Measurements from ENCODE around the gene TIMP2.
"Not testable (repeated sequence)": the region's sequence is repeated elsewhere in the genome, so short reads cannot be mapped to it uniquely, and the experiment has no call there.

TIMP2 gene

DNA sequence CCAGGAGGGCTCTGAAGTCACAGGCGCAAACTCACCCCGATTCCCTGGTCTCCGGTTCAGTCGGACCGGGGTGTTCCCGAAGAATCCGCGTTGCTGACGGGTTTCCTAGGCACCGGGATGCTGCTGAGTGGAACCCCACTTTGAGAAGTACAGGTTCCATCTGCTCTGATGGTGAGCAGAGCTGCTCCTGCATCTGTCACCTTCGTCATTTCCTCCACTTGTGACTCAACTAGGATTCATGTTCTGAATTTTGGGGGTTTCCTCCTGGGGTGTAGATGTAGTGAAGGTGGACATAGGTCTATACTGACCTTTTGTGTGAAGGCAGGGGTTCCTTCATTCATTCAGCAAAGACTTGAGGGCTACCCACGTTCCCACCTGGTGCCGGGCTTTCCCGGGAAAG lies 29.5 kb upstream of the TIMP2 start:
- no peak for DNase-seq

DNA sequence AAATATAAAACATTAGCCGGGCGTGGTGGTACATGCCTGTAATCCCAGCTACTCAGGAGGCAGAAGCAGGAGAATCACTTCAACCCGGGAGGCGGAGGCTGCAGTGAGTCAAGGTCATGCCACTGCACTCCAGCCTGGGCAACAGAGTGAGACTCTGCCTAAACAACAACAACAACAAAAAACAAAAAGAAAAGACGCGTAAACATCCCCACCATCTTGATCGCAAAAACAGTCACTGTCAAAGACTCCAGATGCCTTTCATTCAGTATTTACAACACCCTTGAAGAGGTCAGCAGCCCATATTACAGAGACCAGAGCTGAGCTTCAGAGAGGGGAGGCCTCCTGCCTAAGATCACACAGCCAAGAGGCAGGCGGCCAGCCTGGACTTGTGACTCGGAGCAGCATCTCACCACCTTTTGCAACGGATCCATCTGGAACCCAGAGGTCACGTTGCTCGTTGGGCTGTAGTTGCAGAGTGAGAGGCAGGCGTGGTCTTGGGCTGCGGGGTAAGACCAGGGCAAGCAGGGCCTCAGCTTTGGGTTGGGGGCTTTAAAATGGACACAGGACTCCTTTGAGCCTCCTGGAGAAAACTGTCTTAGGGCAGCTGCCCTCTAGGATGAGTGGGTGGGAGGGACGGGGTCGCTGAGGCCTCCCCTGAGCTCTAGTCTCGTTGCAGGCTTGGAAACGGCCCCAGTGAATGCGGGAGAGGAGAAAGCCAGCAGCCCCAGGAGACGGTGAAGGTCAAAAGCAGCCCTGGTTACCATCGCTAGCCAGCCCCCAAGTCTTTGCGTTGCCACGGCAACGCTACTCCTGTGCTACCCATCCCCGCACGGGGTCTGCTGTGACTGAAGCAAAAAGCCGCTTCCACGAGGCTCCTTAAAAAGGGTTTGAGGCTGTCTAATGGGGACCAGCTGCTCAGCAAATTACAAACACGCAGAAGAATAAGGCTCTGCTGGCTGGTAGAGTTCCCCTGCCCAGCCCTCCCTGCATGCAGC lies 28.5 kb upstream of the TIMP2 start:
- DNase-seq, result no peak

DNA sequence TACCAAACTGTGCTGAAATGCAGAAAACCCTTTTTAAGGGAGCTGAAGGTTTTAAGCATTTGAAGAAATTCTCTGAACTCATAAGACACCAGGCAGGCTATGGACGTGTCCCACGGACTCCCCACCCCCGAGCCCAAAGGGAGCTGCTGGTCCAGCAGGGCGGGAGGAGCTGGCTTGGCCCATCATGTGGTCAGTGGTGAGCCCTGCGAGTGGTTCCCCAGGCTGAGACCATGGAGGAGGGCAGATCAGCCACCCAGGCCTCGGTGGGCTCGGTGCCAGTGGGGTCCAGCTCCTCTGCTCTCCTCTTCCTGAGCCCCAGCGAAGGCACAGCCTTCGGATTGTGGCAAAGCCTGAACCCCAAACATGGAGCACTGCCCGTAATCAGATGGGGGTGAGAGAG lies 27.5 kb upstream of the TIMP2 start:
- DNase-seq, result no peak

DNA sequence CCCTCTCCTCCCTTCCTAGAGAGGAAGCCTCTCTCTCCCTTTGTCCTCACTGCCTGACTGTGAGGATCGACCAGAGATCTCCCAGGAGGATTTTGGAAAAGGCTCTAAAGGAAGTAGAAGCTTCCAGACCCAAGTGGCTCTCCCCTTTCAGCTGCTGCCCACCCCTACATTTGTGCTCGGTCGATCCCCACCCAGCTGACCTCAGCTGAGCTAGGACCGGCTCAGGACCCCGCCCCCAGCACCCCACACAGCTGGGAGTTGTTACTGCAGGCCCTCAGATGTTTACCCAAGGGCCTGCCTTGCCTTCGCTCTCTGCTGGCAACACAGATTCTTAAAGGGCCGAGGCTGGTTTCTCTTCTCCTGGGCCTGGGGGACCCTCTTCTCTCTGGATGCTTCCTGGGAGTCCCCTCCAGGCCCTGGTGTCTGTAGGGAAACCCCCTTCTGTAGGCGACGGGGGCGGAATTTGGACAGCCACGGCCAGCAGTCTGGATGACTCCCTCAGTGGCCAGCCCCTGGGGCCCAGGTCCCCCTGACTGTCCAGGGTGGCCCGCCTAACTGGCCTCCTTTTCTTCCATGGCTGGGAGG lies 26.9 kb upstream of the TIMP2 start:
- DNase-seq, result no peak

DNA sequence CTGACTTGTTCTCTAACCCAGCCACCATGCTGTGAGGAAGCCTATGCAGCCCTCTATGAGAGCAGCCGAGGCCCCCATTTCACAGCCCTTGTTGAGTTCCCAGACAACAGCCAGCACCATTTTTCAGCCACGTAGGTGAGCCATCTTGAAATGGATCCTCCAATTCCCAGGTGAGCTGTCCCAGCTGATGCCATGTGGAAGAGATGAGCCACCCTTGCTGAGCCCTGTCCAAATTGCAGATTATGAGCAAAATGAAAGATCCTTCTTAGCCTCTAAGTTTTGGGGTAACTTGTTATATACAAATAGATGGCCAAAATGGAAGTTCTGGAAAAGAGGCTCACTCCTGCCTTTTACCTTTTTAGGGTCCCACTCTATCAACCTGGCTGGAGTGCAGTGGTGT lies 25.7 kb upstream of the TIMP2 start:
- no peak for DNase-seq

DNA sequence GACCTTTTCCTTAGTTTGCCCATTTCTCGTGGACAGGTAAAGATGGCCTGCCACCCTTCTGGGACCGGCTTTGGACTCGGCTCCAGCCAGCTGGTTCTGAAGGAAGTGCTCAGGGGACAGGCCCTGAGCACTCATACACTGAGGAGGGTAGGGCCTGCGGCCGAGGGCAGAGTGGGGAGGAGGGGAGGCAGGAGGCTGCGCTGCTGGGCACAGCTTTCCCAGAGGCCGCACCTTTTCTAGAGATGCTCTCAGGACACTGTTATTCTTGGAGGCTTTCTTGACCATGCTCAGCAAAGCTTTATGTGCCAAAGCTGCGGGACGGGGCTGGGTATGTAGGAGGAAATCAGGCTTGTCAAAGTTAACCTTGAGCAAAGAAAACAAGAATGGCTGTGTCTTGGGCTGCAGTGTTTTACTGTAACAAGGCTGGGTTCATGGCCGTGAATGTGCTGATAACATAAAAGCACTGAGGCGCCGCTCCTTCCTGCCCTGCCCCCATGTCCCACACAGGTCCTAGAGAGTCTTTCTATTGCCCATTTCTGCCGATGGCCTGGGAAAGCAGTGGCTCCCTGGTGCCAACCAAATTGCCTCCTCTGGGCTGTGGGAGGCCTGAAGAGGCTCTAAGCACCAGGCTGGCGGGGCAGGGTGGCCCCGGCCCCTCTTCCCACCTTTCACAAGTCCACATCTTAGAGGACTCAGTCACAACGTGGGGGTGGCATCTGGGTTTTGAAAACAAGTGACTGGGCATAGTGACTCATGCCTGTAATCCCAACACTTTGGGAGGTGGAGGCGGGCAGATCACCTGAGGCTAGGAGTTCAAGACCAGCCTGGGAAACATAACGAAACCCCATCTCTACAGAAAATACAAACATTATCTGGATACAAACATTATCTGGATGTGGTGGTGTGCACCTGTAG lies 22.3 kb upstream of the TIMP2 start:
- no peak for DNase-seq

DNA sequence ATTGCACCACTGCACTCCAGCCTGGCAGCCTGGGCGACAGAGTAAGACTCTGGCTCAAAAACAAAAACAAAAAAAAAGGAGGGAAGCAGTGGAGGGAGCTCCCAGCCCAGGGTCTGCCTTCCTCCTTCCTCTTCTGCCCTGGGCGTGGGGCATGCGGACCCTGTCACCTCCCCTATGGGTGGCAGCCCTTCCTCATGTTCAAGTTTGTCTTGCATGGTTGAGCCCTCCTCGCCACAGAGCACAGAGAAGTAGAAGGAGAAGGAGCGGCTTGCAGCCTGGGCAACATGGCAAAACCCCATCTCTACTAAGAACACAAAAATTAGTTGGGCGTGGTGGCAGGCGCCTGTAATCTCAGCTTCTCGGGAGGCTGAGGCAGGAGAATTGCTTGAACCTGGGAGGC lies 21.4 kb upstream of the TIMP2 start:
- DNase-seq, result no peak

DNA sequence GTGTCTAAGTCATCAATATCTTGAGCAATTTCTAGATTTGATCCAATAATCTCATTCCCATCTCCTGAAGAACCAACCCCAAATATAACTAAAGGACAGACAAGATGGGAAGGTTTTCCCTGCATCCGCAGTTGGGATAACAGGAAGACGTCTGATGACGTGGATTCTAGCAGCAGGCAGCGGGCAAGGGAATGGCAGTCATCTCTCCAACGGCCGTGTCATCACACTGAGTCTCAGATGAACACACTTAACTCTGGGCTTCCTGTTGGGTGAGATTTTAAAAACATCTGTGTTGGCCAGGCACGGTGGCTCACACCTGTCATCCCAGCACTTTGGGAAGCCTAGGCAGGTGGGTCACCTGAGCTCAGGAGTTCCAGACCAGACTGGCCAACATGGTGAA lies 20.9 kb upstream of the TIMP2 start:
- DNase-seq, result no peak

DNA sequence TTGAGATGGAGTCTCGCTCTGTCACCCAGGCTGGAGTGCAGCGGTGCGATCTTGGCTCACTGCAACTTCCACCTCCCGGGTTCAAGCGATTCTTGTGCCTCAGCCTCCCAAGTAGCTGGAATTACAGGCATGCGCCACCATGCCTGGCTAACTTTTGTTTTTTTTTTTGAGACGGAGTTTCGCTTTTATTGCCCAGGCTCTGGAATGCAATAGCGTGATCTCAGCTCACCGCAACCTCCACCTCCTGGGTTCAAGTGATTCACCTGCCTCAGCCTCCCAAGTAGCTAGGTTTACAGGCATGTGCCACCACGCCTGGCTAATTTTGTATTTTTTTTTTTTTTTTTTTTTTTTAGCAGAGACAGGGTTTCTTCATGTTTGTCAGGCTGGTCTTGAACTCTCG lies 20.3 kb upstream of the TIMP2 start:
- not testable (repeated sequence) for DNase-seq

DNA sequence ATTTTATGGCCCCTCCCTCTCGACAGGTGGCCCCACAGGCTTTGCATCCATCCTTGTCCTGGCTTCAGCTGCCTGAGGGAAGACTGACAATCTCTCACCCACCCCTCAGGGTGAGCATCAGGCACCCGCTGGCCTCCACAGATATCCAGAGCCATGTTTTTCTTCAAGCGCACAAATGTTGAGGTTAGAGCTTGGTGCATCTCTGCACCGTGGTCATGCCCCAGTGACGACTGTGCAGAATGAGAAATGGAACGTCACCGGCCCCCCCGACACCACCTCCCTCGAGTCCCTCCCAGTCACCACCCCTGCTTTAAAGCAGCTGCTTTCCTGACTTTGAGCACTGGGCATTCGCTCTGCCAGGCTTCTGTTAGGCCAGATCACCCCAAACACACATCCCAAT lies 19.8 kb upstream of the TIMP2 start:
- no peak for DNase-seq

DNA sequence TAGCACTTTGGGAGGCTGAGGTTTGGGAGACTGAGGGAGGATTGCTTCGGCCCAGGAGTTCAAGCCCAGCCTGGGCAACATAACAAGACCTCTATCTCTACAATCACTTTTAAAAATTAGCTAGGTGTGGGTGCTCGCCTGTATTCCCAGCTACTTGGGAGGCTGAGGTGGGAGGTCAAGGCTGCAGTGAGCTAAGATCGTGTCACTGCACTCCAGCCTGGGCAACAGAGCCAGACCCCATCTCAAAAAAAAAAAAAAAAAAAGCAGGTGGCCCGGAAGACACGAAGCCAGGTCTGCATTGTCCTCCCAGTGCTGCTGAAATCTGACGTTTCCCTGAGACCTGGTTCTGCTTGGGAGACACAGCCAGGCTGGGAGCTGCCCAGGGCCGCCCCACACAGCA lies 18.8 kb upstream of the TIMP2 start:
- DNase-seq, result no peak

DNA sequence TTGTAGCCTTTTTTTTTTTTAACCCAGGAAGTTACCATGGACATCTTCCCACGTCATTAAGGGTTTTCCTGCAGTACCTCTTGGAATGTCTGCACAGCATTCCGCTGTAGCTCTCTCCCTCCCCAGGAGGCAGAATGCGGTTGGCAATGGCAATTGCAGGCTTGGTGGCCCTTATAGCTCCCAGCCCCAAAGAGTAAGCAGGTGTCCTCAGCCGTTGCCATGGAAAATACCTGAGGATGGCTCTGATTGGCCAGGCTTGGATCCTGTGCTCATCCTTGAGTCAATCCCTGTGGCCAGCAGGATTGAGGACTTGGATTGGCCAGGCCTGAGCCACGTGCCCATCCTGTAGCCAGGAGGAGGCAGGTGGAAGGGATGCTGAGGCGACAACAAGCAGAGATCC lies 15.5 kb upstream of the TIMP2 start:
- DNase-seq, result no peak

DNA sequence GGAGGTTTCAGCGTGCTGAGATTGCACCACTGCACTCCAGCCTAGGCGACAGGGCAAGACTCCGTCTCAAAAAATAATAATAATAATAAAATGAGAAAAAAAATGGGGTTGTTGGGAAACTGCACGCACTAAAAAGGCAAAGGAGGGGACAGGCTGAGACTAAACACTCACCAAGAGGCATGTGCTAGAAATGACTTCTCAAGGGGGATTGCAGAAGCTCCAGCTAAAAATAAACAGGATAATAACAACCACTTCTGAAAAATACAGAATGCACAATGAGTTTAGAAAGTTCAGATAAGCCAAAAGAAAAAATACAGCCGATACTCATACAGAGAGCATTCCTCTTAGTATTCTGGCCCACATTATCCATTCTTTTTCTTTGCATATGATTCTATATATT lies 15.1 kb upstream of the TIMP2 start:
- DNase-seq, result no peak

DNA sequence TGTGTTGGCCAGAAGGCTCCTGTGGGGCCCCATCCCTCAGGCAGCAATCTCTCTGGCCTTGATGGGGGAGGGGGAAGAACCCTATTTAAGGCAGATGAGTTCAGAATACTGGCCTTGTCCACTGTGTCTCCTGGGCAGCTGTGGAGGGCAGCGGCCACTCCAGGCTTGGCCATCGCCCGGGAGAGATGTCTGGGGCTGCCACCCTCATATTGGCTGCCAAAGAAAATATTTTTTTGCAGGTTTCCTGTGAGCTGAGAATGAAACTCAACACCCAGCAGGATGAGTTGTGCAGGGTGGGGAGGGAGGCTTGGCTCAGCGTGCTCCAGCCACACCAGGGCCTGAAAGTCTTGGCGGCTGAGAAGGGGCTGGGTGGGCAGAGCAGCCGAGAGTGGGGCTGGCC lies 14.4 kb upstream of the TIMP2 start:
- DNase-seq, result no peak

DNA sequence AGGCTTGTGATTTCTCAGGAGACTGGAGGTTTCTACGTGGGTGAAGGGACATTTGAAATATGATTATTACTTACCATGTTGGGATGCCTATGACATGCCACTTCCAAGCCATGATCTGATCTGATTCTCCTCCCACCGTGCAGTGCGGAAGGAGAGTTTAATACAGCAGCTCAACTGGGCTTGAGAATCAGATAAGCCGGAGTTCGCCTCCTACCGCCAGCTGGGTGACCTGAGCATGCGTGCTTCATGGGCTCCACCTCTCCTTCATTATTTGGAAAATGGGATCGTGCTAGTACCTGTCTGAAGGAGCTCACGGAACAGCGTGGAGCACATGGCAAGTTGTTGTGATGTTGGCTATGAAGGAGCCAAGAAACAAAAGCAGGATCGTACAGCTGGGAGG lies 12.4 kb upstream of the TIMP2 start:
- no peak for DNase-seq

DNA sequence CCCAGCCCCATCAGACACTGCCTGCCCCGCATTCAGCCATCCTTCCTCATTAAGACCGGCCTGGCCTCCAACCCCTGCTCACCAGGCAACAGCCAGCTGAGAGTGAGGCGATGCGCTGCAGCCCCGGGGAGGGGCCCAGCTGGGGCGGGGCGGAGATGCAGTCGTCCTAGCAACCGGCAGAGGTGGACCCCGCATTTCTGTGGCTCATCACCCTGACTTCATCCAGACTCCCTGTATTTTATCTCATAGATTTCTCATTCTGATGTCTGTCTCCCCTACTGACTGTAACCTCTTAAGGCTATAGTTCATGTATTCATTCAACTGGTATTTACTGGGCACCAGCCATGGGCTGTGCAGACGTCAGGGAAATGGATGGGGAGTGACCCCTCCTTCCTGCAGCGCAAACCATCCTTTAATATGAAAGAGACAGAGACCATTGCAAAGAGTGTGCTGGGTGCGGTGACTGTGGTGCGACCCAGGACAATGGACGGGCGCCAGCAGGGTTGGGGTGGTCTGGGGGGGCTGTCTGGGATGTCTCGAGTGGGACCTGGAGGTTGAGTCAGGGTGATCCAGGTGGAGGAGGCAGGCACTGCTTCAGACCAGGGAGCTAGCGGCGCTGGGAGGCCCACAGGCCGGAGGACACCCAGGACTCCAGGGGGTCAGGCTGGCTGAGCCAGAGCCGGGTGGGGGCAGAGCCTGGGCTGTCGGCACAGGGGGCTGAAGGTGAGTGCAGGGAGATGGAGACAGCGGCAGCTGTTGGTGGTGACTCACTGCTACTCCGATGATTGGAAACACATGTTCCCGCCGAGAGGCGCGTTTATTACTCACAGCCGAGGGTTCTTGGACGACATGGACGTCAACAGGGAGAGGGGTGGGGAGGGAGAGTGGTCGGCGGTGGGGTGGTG lies 10.5 kb upstream of the TIMP2 start:
- DNase-seq, result no peak

DNA sequence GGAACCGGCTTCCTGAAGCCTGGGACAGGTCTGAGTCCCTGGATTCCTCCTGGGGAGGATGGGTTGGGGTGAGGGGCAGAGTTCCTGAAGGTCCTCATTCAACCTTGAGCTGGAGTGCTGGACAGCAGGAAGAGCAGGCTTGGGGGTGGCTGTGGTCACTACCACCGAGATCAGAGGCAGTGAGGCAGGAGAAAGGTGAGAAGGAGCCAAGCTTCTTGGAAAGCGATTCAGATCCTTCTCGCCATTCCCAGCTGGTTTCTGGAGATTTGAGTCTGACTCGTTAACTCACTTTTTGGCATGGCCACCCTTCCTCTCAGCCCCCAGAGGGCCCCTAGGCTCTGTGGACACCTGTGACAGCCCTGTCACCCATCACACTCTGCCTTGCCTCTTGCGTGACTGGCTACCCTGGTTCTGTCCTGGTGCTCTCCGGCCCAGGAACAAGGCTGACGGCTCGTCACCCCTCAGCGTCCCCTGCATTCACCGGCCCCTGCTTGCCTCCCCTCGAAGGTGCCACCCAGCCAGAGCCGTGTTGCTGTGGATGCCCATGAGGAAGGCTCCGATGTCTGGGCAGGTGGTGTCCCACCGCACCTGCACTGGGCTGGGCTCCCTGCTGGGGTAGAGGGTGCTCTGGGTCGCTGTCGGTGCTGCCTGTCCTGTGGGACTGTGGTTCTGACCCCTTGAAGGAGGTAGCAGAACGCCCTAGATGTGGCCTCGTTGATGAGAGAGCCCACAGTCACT lies 9.7 kb upstream of the TIMP2 start:
- DNase-seq, result no peak

DNA sequence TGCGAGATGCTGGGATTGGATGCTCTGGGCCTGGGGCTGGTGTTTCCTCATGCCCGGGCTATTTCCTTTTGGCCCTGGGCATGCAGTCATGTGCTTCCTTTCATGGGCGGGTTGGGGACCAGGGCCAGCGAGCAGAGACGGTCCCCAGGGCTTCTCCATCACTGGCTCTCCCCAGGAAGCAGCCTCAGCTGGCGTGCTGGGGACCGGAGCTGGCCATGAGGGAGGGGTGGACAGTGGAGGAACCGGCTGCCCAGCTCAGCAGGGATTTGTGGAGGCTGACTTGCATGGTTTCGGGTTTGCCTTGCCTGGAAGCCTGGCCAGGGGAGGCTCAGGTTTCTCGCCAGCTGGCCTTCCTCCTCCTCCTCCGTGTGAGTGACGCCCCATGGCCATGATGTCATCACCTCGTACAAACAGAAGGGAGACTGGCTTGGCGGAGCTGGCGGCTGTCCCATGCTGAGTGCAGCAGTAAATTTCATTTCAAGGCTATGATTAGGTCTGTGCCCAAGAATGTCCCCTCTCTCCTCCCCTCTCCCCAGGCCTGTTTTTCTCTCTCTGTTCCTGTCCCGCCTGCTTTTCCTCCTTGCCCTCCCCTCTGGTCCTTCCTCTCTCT lies 8.9 kb upstream of the TIMP2 start:
- no peak for DNase-seq

DNA sequence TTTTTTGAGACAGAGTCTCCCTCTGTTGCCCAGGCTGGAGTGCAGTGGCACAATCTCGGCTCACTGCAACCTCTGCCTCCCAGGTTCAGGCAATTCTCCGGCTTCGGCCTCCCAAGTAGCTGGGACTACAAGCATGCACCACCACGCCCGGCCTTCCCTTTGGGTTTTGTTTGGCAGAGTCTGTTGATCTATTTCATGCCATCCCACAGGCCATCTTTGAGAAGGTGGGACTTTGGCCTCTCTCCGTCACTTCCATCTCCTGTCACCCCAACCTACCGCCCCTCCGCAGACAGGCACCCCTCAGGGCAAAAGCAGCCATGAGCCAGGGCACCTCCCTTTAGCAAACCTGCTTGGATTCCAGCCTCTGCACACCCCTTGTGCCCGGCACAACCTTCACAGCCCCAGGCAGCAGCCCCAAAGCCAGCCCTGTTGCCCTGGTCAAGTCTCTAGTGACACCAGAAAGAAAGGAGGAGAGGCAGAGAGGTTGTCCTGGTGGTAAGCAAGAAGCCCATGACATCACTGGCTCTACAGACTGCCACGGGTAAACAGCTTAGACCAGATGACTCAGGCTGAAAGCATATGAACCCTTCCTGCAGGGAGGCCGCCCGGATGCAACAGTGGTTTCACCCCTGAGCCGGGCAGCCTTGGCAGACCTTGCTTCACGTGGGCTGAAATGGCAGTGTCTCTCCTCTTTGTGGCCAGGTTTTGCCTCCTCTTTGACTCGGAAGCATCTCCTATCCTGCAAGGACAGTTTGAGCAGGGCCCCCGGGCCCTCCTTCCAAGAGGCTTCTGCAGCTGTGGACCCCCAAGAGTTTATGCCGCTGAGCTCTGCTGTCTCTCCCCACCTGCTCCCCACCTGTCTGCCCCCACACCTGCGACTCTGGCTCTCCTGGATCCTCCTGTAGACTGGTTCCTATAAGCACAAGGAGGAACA lies 8.1 kb upstream of the TIMP2 start:
- DNase-seq, result peak; percentile 42

Data from CD4-positive, alpha-beta T cell treated with Interleukin-10 for 1 hour (primary cell).